MCF 10A (cell line): ENCODE measurements around the gene TAF4. TPM values are rescaled to one million over a fixed set of nuclear protein-coding genes. Genes with fewer than 3 reads are reported as not detected.

Experiments used
- BruUV-seq: library from RNA; stranded (reverse); fragments of 400-500 nt; replicated peaks from 2 replicates; lab custom pipeline; 2021; lab: Mats Ljungman, UMichigan
- CTCF ChIA-PET: fragments of 300-600 bp; sonication (Branson Sonifier 250); formaldehyde crosslinking; extraction: SDS; loops from one replicate; lab custom pipeline; 2021; ENCODE audit warnings: antibody characterized with exemption, inconsistent platforms; lab: Yijun Ruan, JAX
- POLR2A ChIA-PET: fragments of 300-600, 350-650 bp; sonication (Branson Sonifier 250); formaldehyde crosslinking; extraction: SDS; loops from one replicate; lab custom pipeline; 2020; ENCODE audit warnings: antibody characterized with exemption, inconsistent platforms; lab: Yijun Ruan, JAX
- DNase-seq: peaks from one replicate; pipeline ENCODE4 v3.0.0-alpha.2; 2018; ENCODE audit not compliant: unreplicated experiment
- H3K27ac Mint-ChIP-seq: one replicate; pipeline ENCODE4 v1.8.0; 2022; ENCODE audit warnings: mild to moderate bottlenecking, low read depth, mixed read lengths; ENCODE audit not compliant: unreplicated experiment
- H3K27me3 Mint-ChIP-seq: one replicate; pipeline ENCODE4 v1.8.0; 2022; ENCODE audit warnings: mixed read lengths; ENCODE audit not compliant: insufficient read depth, unreplicated experiment
- H3K36me3 Mint-ChIP-seq: one replicate; pipeline ENCODE4 v1.8.0; 2022; ENCODE audit warnings: mild to moderate bottlenecking, moderate library complexity, mixed read lengths; ENCODE audit not compliant: insufficient read depth, unreplicated experiment
- H3K4me1 Mint-ChIP-seq: one replicate; pipeline ENCODE4 v1.8.0; 2022; ENCODE audit warnings: mixed read lengths; ENCODE audit not compliant: insufficient read depth, unreplicated experiment
- H3K4me3 Mint-ChIP-seq: one replicate; pipeline ENCODE4 v1.8.0; 2022; ENCODE audit warnings: mild to moderate bottlenecking, moderate library complexity, mixed read lengths; ENCODE audit not compliant: unreplicated experiment
- H3K9me3 Mint-ChIP-seq: one replicate; pipeline ENCODE4 v1.8.0; 2022; ENCODE audit warnings: mixed read lengths; ENCODE audit not compliant: unreplicated experiment
- intact Hi-C: fragments of 100-400 bp; cut with micrococcal nuclease; formaldehyde crosslinking; loops from 2 replicates; pipeline ENCODE4 v1.14.1; 2022
- total RNA-seq: library from RNA; stranded (reverse); gene quantifications from 2 replicates; pipeline ENCODE4 v1.2.3, GENCODE V29; 2022
- TF ChIP-seq, protein P1 (sequence below): fragments of 200-600 bp; IDR thresholded peaks from one replicate; pipeline ENCODE4 v1.8.0; 2022; ENCODE audit warnings: antibody characterized with exemption, mild to moderate bottlenecking; ENCODE audit not compliant: unreplicated experiment

TAF4 gene
- total RNA-seq, 1 experiment from 2014 or later = 15.9 TPM

- Mint-ChIP-seq H3K9me3 (no peaks in the 10 kb centered on the region), H3K27ac (no peak overlapping the region), H3K27me3 (no peaks in the 10 kb centered on the region), H3K4me3 (no peak overlapping the region), H3K4me1 (no peaks in the 10 kb centered on the region), H3K36me3 (peaks cover 8% of the 10 kb centered on the region)
- POLR2A ChIA-PET = interaction anchor here (0.8 to 1.0 kb wide), 3 partner anchors 10 to 64 kb away, joined by 3 read pairs; no protein-coding TSS in a partner anchor
- CTCF ChIA-PET = interaction anchor here (1.0 to 1.8 kb wide), 2 partner anchors 15 to 162 kb away, joined by 3 to 8 read pairs; no protein-coding TSS in a partner anchor
- no peak for DNase-seq
- TF ChIP-seq, protein P1, sequence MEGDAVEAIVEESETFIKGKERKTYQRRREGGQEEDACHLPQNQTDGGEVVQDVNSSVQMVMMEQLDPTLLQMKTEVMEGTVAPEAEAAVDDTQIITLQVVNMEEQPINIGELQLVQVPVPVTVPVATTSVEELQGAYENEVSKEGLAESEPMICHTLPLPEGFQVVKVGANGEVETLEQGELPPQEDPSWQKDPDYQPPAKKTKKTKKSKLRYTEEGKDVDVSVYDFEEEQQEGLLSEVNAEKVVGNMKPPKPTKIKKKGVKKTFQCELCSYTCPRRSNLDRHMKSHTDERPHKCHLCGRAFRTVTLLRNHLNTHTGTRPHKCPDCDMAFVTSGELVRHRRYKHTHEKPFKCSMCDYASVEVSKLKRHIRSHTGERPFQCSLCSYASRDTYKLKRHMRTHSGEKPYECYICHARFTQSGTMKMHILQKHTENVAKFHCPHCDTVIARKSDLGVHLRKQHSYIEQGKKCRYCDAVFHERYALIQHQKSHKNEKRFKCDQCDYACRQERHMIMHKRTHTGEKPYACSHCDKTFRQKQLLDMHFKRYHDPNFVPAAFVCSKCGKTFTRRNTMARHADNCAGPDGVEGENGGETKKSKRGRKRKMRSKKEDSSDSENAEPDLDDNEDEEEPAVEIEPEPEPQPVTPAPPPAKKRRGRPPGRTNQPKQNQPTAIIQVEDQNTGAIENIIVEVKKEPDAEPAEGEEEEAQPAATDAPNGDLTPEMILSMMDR = no peak
- intact Hi-C loops = no loop called here
- no TSS peak for BruUV-seq
These were observed 39.7 kb downstream of the TAF4 start for GRCh38 chr20:62025832-62026563.

- H3K27me3 Mint-ChIP-seq = no peaks in the 10 kb centered on the region
- TF ChIP-seq, protein P1 = no peak
- BruUV-seq = no TSS peak
- H3K9me3 Mint-ChIP-seq = no peaks in the 10 kb centered on the region
- peaks cover 8% of the 10 kb centered on the region for H3K36me3 Mint-ChIP-seq
- intact Hi-C loops = no loop called here
- H3K4me1 Mint-ChIP-seq = no peaks in the 10 kb centered on the region
- H3K4me3 Mint-ChIP-seq = no peak overlapping the region
- no peak for DNase-seq
- no peak overlapping the region for H3K27ac Mint-ChIP-seq
- ChIA-PET POLR2A (no interaction called here), CTCF (interaction anchor here (1.0 to 1.8 kb wide), 2 partner anchors 15 to 163 kb away, joined by 3 to 8 read pairs; no protein-coding TSS in a partner anchor)
These were observed 40.3 kb downstream of the TAF4 start for GRCh38 chr20:62025394-62025793.

DNA sequence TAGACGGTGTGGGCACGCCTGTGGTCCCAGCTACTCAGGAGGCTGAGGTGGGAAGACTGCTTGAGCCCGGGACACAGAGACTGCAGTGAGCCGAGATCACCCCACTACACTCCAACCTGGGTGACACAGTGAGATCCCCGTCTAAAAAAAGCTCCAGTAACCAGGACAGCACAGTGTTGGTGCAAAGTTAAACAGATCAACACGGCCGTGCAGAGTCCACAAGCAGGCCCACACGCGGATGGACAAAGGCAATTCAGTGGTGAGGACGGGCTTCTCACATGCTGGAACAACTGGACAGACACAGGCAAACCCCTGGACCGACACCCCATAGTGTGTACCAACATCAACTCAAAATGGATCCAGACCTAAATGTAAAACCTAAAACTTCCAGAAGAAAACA is 41.7 kb downstream of the TAF4 start:
- CTCF ChIA-PET = interaction anchor here (0.6 to 1.1 kb wide), 3 partner anchors 10 to 524 kb away, joined by 3 read pairs; no protein-coding TSS in a partner anchor
- H3K36me3 Mint-ChIP-seq = no peaks in the 10 kb centered on the region
- no peaks in the 10 kb centered on the region for H3K4me1 Mint-ChIP-seq
- DNase-seq = no peak
- no peak overlapping the region for H3K4me3 Mint-ChIP-seq
- H3K9me3 Mint-ChIP-seq = no peaks in the 10 kb centered on the region
- intact Hi-C loops = no loop called here
- H3K27me3 Mint-ChIP-seq = no peaks in the 10 kb centered on the region
- no peak overlapping the region for H3K27ac Mint-ChIP-seq
- POLR2A ChIA-PET = no interaction called here
- TF ChIP-seq, protein P1 = no peak
- no TSS peak for BruUV-seq

DNA sequence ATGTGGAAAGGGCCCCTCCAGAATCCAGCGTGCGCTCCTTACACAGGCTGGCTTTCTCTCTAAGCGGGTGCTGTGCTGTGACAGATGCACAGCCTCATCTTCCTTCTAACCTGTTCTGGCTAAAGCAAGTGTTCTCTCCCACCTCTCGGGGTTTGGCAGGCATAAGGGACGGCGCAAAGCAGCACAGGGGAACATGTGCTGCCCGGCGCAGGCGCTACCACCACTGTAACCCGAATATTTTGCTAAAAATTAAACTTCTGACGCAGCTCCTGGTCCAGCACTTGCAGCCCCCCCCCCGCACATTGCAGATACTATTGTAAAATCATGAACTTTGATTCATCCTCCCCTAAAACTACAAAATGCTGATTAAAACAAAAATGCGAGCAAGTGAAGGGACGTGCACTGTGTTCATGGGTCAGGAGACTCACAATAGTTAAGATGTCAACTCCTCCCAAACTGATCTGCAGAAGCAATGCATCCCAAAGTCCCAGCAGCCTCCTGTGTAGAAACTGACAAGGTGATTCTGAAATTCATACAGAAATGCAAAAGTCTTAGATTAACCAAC is 43.0 kb downstream of the TAF4 start:
- POLR2A ChIA-PET = no interaction called here
- Mint-ChIP-seq H3K36me3 (no peaks in the 10 kb centered on the region), H3K9me3 (no peaks in the 10 kb centered on the region), H3K27me3 (no peaks in the 10 kb centered on the region), H3K4me1 (no peaks in the 10 kb centered on the region), H3K27ac (no peak overlapping the region), H3K4me3 (no peak overlapping the region)
- TF ChIP-seq, protein P1 = no peak
- no peak for DNase-seq
- BruUV-seq = no TSS peak
- intact Hi-C loops = no loop called here
- CTCF ChIA-PET = interaction anchor here (1.1 kb wide), 1 partner anchor 165 kb away, joined by 3 read pairs; no protein-coding TSS in a partner anchor
